K562 (cell line): ENCODE measurements around the gene SHFL. TPM values are rescaled to one million over a fixed set of nuclear protein-coding genes. Genes with fewer than 3 reads are reported as not detected.

Experiments used
- CCNT2 ChIP-seq: IDR thresholded peaks from 2 replicates; pipeline ENCODE4 v1.6.1; 2011; ENCODE audit warnings: borderline replicate concordance, low read depth, mild to moderate bottlenecking, moderate library complexity, mixed read lengths, low read length; ENCODE audit not compliant: insufficient read length; ENCODE audit errors: extremely low read depth
- CHAMP1 ChIP-seq: fragments of 450-650 bp; IDR thresholded peaks from 2 replicates; pipeline ENCODE4 v1.6.1; 2016; ENCODE audit warnings: mild to moderate bottlenecking
- CTBP1 ChIP-seq: fragments of 450-650 bp; IDR thresholded peaks from 2 replicates; pipeline ENCODE4 v1.6.1; 2016; ENCODE audit warnings: borderline replicate concordance
- ILK ChIP-seq: fragments of 450-650 bp; IDR thresholded peaks from 2 replicates; pipeline ENCODE4 v1.6.1; 2016; ENCODE audit warnings: missing genetic modification characterization, low read depth, mild to moderate bottlenecking, missing compliant biosample characterization, moderate library complexity, borderline replicate concordance
- IRF1 ChIP-seq: sonication (generic); formaldehyde crosslinking; IDR thresholded peaks from 2 replicates; pipeline ENCODE4 v1.8.0; 2022; ENCODE audit warnings: missing genetic modification reagents, mild to moderate bottlenecking, borderline replicate concordance
- MTF1 ChIP-seq: fragments of 250-450 bp; sonication (Bioruptor Pico); IDR thresholded peaks from 2 replicates; pipeline ENCODE4 v1.9.0; 2021; ENCODE audit warnings: moderate library complexity, mild to moderate bottlenecking, inconsistent platforms, borderline replicate concordance
- PBX2 ChIP-seq, 2 experiments: IDR thresholded peaks in 1 of 2; conservative IDR thresholded peaks in 1 of 2; 2 replicates each; pipeline ENCODE4 v1.6.1; 2016; ENCODE audit warnings: low read depth in 2 of 2, mild to moderate bottlenecking in 1 of 2, missing compliant biosample characterization in 1 of 2, missing genetic modification characterization in 1 of 2, moderate library complexity in 1 of 2
- POLR2AphosphoS2 ChIP-seq: IDR thresholded peaks from 2 replicates; pipeline ENCODE4 v1.6.1; 2012; ENCODE audit warnings: low read length, improper control_type of control experiment
- SMARCA5 ChIP-seq: fragments of 450-650 bp; IDR thresholded peaks from 2 replicates; pipeline ENCODE4 v1.6.1; 2016
- SP2 ChIP-seq: IDR thresholded peaks from 2 replicates; pipeline ENCODE4 v1.6.1; 2011; ENCODE audit warnings: mild to moderate bottlenecking, low read depth, low read length, moderate library complexity; ENCODE audit not compliant: poor library complexity, severe bottlenecking; ENCODE audit errors: extremely low read depth
- ZBTB26 ChIP-seq: fragments of 450-650 bp; formaldehyde crosslinking; IDR thresholded peaks from 2 replicates; pipeline ENCODE4 v1.4.0; 2022; ENCODE audit warnings: missing genetic modification characterization
- ZNF224 ChIP-seq: sonication (generic); formaldehyde crosslinking; IDR thresholded peaks from 2 replicates; pipeline ENCODE4 v1.8.0; 2022; ENCODE audit warnings: mild to moderate bottlenecking, missing genetic modification reagents
- polyA plus RNA-seq, 8 experiments: library from polyadenylated mRNA; depleted of rRNA in 4 of 8; stranded (reverse) in 5 of 8; unstranded in 3 of 8; fragments of >200 nt; fragmentation: Nextera tagmentation in 2 of 8; fragmentation: Illumina TruSeq in 1 of 8; extraction: Ambion mirVana in 2 of 8; extraction: Trizol in 1 of 8; gene quantifications; 2 replicates each; pipeline versions ENCODE4 v1.2.1 to v1.2.3, GENCODE V29; 2011 to 2014; ENCODE audit warnings: inconsistent platforms in 1 of 8, missing spikeins in 1 of 8
- total RNA-seq, 7 experiments: library from RNA; depleted of rRNA in 6 of 7; stranded (reverse); fragments of >200 nt in 6 of 7; fragmentation: Illumina TruSeq in 2 of 7; extraction: Trizol in 2 of 7; gene quantifications; 2 replicates each; pipeline versions ENCODE4 v1.2.1 to v1.2.3, GENCODE V29; 2011 to 2021; ENCODE audit warnings: low replicate concordance in 1 of 7

SHFL gene
- total and polyA plus RNA-seq, 9 of the 15 experiments (the other 6 are each of a cell fraction or from before 2014, with no cell fraction given) = 1.5 to 25.7 (median 13.0) TPM

GRCh38 chr19:10085641-10086590 is at the start of gene SHFL (continued):
- TF ChIP-seq IRF1 (CRISPR knock-in tag) = no peak
- no peak for TF ChIP-seq CCNT2
- no peak for TF ChIP-seq SP2
- no peak for TF ChIP-seq ILK (tag)
- TF ChIP-seq CHAMP1 = no peak
- peak; percentile 61; the same call in 1 of the 2 replicates for TF ChIP-seq CTBP1
- no peak for TF ChIP-seq PBX2 (CRISPR knock-in tag; IDR thresholded peaks at IDR 0.05; ENCODE audit: low read depth)
- TF ChIP-seq PBX2 (tag; conservative IDR thresholded peaks at IDR 0.05; ENCODE audit: low read depth) = no peak
- no peak for TF ChIP-seq ZNF224 (CRISPR knock-in tag)
- TF ChIP-seq SMARCA5 = peak; percentile 99
- no peak for TF ChIP-seq ZBTB26
- no peak for TF ChIP-seq POLR2AphosphoS2
- no peak for TF ChIP-seq MTF1 (CRISPR knock-in tag)
